Neural cell (in vitro differentiated cells): ENCODE data around the gene MACF1.

Experiments used
- CTCF ChIP-seq: fragments of 450-650 bp; IDR thresholded peaks from 2 replicates; pipeline ENCODE4 v1.5.1; 2014; ENCODE audit warnings: antibody characterized with exemption, mild to moderate bottlenecking, moderate library complexity; ENCODE audit not compliant: poor library complexity, severe bottlenecking
- EP300 ChIP-seq: fragments of 450-650 bp; conservative IDR thresholded peaks from 2 replicates; pipeline ENCODE4 v1.6.1; 2014; ENCODE audit warnings: antibody characterized with exemption, mild to moderate bottlenecking, moderate library complexity; ENCODE audit not compliant: poor library complexity, severe bottlenecking
- EZH2 ChIP-seq: fragments of 200-600, 300-800 bp; shearing (Covaris generic), sonication (generic); IDR thresholded peaks from 2 replicates; pipeline ENCODE4 v1.6.1; 2014; ENCODE audit warnings: antibody characterized with exemption, low read length, borderline replicate concordance, mild to moderate bottlenecking; ENCODE audit not compliant: insufficient read depth, poor library complexity, severe bottlenecking
- MXI1 ChIP-seq: fragments of 450-650 bp; conservative IDR thresholded peaks from 2 replicates; pipeline ENCODE4 v1.6.1; 2014; ENCODE audit warnings: antibody characterized with exemption, mild to moderate bottlenecking; ENCODE audit not compliant: poor library complexity, severe bottlenecking
- POLR2AphosphoS5 ChIP-seq: IDR thresholded peaks from 2 replicates; pipeline ENCODE4 v1.6.1; 2012
- RAD21 ChIP-seq: fragments of 450-650 bp; conservative IDR thresholded peaks from 2 replicates; pipeline ENCODE4 v1.6.1; 2014; ENCODE audit warnings: antibody characterized with exemption, mild to moderate bottlenecking, moderate library complexity
- TAF1 ChIP-seq: IDR thresholded peaks from 2 replicates; pipeline ENCODE4 v1.6.1; 2012; ENCODE audit warnings: low read depth

- TF ChIP-seq POLR2AphosphoS5 (no peak), MXI1 (no peak), CTCF (no peak), RAD21 (no peak), EP300 (no peak), EZH2 (no peak), TAF1 (no peak)
These were observed 105.5 kb downstream of the MACF1 start for GRCh38 chr1:39310015-39310414.
